Subcutaneous abdominal adipose tissue (tissue), 5 donors: Measurements from ENCODE around the gene UNC13A.

Source experiments
- H3K27ac ChIP-seq: one replicate; pipeline ENCODE4 v1.7.0; 2013; ENCODE audit warnings: low read depth, mild to moderate bottlenecking, inconsistent platforms, low read length, moderate library complexity
- H3K27me3 ChIP-seq, 5 donors: one replicate each; pipeline ENCODE4 v1.7.0; 2013; ENCODE audit warnings: low read length in 5 of 5, inconsistent platforms in 1 of 5; ENCODE audit not compliant: control insufficient read depth in 5 of 5, insufficient read depth in 4 of 5
- H3K36me3 ChIP-seq, 5 donors: one replicate each; pipeline ENCODE4 v1.7.0; 2013; ENCODE audit warnings: low read length in 5 of 5; ENCODE audit not compliant: control insufficient read depth in 5 of 5, insufficient read depth in 5 of 5
- H3K4me1 ChIP-seq, 5 donors: one replicate each; pipeline ENCODE4 v1.7.0; 2013; ENCODE audit warnings: low read length in 5 of 5, mild to moderate bottlenecking in 3 of 5, moderate library complexity in 1 of 5; ENCODE audit not compliant: control insufficient read depth in 5 of 5, insufficient read depth in 5 of 5
- H3K4me3 ChIP-seq, 5 donors: one replicate each; pipeline ENCODE4 v1.7.0; 2013; ENCODE audit warnings: low read length in 5 of 5, low read depth in 1 of 5
- H3K9ac ChIP-seq, 5 donors: one replicate each; pipeline ENCODE4 v1.7.0; 2013; ENCODE audit warnings: low read length in 5 of 5, mild to moderate bottlenecking in 4 of 5, moderate library complexity in 3 of 5
- H3K9me3 ChIP-seq, 5 donors: one replicate each; pipeline ENCODE4 v1.7.0; 2013; ENCODE audit warnings: low read length in 5 of 5; ENCODE audit not compliant: control insufficient read depth in 5 of 5
- donor health status: healthy.
- donor health status: healthy.
- donor health status: healthy.
- donor health status: healthy.
- donor health status: healthy.

The UNC13A gene

DNA sequence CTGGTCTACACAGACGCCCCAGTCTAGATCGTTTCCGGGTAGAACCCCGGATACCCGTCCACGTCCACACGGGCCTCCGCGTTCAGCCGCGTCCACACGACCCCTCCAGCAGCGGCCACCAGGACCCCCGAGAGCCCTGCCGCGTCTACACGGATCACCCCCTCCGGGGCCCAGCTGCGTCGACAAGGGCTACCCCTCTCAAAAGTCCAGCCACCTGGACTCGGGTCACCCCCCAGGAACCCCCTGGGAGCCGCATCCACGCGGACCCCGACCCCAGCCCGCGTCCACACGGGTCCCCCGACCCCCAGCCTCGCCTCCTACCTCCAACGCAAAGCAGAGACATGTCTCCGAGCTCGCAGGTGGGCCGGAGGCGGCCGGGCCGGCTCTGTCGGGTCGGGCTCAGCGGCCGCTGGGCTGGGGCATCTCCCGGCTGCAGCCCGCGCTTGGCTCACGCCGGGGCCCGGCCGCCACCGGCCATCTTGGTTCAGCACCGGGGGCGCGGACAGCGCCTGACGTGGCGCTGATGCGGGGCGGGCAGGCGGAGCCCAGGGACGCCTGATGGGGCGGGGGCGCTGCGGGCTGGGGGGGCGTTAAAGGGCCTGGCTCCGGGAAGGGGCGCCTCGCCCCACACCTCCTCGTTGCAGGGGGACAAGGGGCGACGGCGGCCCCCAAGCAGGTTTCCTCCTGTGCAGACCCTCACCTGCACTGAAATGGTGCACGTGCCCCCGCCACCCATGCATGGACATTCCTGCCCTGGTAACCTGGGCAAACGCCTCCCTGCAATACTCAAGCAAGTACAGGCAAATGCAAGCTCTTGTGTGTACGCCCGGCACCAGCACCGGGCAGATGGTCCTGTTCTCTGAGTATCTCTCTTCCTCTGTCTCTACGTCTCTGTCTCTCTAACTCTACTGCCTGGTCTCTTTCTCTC lies at the start of gene UNC13A:
TSS of gene UNC13A (minus strand) at position 498 of the 928 bp plus-strand sequence. CDS start at position 343, 155 bp downstream.
- Histone ChIP-seq H3K27me3 (peaks cover 14 to 48% (median 37%) of the 10 kb centered on the region in 5 donors), H3K36me3 (no peaks in the 10 kb centered on the region), H3K4me3 (no peak within 1 kb of the TSS), H3K4me1 (peaks cover 0 to 23% (median 12%) of the 10 kb centered on the region in 5 donors), H3K27ac (no peak within 1 kb of the TSS), H3K9me3 (peaks cover 0 to 2% (median 0%) of the 10 kb centered on the region in 5 donors), H3K9ac (no peak within 1 kb of the TSS)

DNA sequence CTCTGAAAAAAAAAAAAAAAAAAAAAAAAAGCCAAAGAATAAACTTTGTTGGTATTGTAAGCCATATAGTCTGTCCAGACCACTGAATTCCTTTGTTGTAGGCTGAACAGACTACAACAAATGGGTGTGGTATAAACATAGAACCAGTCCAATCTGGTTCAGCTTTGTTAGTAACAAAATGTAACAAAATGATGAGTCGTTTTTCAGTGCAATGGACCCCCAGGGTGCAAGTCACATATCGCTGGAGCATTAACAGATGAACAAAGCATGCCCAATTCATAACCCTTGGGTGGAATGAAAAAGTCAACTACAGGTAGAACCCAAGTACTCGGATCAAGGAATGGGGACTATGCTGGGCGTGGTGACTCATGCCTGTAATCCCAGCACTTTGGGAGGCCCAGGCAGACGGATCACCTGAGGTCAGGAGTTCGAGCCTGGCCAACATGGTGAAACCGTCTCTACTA lies 49.6 kb upstream of the UNC13A start:
- H3K9ac ChIP-seq, result no peak overlapping the region

DNA sequence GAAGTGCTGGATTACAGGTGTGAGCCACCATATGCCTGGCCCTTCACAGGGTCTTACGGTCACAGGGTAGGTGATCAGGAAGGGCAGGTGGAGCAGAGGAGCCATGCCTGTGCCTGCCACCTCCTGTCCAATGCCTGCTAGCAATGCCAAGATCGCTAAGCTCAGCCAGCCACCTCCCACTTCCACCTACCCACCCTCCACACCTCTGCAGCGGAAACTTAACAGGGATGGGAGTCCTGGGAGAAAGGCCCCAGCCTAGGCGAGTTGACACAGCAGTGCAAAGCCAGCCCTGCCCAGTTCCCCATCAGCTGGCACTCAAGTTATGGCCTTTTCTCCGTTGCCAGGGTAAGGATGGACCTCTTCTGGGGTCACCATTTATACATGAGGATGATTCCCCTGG lies 47.3 kb upstream of the UNC13A start:
- H3K4me3 ChIP-seq, result no peak overlapping the region
- H3K9me3 ChIP-seq, result no peaks in the 10 kb centered on the region
- H3K27ac ChIP-seq, result no peak overlapping the region
- H3K9ac ChIP-seq, result no peak overlapping the region
- no peaks in the 10 kb centered on the region for H3K27me3 ChIP-seq
- peaks cover 4 to 64% (median 42%) of the 10 kb centered on the region in 5 donors for H3K36me3 ChIP-seq
- H3K4me1 ChIP-seq, result no peaks in the 10 kb centered on the region

More for the DNA sequence above, 49.6 kb upstream of the UNC13A start:
- Histone ChIP-seq H3K4me3 (no peak overlapping the region), H3K36me3 (peaks cover 0 to 45% (median 32%) of the 10 kb centered on the region in 5 donors), H3K9me3 (no peaks in the 10 kb centered on the region), H3K27me3 (no peaks in the 10 kb centered on the region), H3K27ac (no peak overlapping the region), H3K4me1 (no peaks in the 10 kb centered on the region)

DNA sequence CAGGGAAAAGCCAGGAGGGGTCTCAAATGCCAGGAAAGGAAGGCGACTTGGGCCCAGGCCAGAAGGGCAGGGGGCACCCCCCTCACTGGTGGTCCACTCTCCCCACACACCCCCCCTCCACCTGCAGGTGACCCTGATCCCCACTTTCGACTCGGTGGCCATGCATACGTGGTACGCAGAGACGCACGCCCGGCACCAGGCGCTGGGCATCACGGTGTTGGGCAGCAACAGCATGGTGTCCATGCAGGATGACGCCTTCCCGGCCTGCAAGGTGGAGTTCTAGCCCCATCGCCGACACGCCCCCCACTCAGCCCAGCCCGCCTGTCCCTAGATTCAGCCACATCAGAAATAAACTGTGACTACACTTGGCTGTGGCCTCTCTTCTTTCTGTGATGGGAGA lies 46.0 kb upstream of the UNC13A start:
- H3K9ac ChIP-seq, result no peak overlapping the region
- H3K4me1 ChIP-seq, result no peaks in the 10 kb centered on the region
- H3K36me3 ChIP-seq, result peaks cover 4 to 77% (median 52%) of the 10 kb centered on the region in 5 donors
- no peak overlapping the region for H3K27ac ChIP-seq
- no peak overlapping the region for H3K4me3 ChIP-seq
- no peaks in the 10 kb centered on the region for H3K27me3 ChIP-seq
- no peaks in the 10 kb centered on the region for H3K9me3 ChIP-seq

DNA sequence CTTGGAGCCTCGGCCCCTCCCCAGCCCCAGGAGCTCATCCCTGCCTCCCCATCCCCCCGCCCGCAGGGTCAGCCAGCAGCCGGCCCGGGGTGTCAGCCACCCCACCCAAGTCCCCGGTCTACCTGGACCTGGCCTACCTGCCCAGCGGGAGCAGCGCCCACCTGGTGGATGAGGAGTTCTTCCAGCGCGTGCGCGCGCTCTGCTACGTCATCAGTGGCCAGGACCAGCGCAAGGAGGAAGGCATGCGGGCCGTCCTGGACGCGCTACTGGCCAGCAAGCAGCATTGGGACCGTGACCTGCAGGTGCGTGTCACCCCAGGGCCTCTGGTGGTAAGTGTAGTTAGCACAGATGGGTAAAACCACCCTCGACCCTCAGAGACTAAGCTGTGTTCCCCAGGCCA lies 45.0 kb upstream of the UNC13A start:
- H3K4me3 ChIP-seq, result no peak overlapping the region
- no peak overlapping the region for H3K27ac ChIP-seq
- H3K36me3 ChIP-seq, result peaks cover 4 to 86% (median 61%) of the 10 kb centered on the region in 5 donors
- no peaks in the 10 kb centered on the region for H3K9me3 ChIP-seq
- no peak overlapping the region for H3K9ac ChIP-seq
- H3K4me1 ChIP-seq, result no peaks in the 10 kb centered on the region
- H3K27me3 ChIP-seq, result no peaks in the 10 kb centered on the region

DNA sequence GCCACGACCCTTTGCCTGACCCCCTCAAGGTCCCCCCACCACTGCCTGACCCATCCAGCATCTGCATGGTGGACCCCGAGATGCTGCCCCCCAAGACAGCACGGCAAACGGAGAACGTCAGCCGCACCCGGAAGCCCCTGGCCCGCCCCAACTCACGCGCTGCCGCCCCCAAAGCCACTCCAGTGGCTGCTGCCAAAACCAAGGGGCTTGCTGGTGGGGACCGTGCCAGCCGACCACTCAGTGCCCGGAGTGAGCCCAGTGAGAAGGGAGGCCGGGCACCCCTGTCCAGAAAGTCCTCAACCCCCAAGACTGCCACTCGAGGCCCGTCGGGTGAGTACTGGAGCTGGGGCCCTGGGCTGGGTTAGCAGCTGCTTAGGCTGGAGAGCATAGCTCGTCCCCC lies 39.7 kb upstream of the UNC13A start:
- Histone ChIP-seq H3K4me3 (no peak overlapping the region), H3K36me3 (peaks cover 4 to 88% (median 73%) of the 10 kb centered on the region in 5 donors), H3K9me3 (no peaks in the 10 kb centered on the region), H3K27ac (no peak overlapping the region), H3K9ac (no peak overlapping the region), H3K4me1 (peaks cover 0 to 4% (median 3%) of the 10 kb centered on the region in 5 donors), H3K27me3 (no peaks in the 10 kb centered on the region)

DNA sequence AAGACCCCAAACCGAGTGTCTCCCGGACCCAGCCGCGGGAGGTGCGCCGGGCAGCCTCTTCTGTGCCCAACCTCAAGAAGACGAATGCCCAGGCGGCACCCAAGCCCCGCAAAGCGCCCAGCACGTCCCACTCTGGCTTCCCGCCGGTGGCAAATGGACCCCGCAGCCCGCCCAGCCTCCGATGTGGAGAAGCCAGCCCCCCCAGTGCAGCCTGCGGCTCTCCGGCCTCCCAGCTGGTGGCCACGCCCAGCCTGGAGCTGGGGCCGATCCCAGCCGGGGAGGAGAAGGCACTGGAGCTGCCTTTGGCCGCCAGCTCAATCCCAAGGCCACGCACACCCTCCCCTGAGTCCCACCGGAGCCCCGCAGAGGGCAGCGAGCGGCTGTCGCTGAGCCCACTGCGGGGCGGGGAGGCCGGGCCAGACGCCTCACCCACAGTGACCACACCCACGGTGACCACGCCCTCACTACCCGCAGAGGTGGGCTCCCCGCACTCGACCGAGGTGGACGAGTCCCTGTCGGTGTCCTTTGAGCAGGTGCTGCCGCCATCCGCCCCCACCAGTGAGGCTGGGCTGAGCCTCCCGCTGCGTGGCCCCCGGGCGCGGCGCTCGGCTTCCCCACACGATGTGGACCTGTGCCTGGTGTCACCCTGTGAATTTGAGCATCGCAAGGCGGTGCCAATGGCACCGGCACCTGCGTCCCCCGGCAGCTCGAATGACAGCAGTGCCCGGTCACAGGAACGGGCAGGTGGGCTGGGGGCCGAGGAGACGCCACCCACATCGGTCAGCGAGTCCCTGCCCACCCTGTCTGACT lies 39.0 kb upstream of the UNC13A start:
- Histone ChIP-seq H3K9me3 (no peaks in the 10 kb centered on the region), H3K4me3 (no peak overlapping the region), H3K36me3 (peaks cover 4 to 82% (median 66%) of the 10 kb centered on the region in 5 donors), H3K27ac (no peak overlapping the region), H3K27me3 (no peaks in the 10 kb centered on the region), H3K9ac (no peak overlapping the region), H3K4me1 (peaks cover 0 to 11% (median 8%) of the 10 kb centered on the region in 5 donors)

DNA sequence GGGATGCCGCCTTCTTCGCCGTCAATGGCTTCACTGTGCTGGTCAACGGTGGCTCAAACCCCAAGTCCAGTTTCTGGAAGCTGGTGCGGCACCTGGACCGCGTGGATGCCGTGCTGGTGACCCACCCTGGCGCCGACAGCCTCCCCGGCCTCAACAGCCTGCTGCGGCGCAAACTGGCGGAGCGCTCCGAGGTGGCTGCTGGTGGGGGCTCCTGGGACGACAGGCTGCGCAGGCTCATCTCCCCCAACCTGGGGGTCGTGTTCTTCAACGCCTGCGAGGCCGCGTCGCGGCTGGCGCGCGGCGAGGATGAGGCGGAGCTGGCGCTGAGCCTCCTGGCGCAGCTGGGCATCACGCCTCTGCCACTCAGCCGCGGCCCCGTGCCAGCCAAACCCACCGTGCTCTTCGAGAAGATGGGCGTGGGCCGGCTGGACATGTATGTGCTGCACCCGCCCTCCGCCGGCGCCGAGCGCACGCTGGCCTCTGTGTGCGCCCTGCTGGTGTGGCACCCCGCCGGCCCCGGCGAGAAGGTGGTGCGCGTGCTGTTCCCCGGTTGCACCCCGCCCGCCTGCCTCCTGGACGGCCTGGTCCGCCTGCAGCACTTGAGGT lies 38.1 kb upstream of the UNC13A start:
- no peak overlapping the region for H3K9ac ChIP-seq
- H3K4me3 ChIP-seq, result no peak overlapping the region
- no peaks in the 10 kb centered on the region for H3K9me3 ChIP-seq
- no peaks in the 10 kb centered on the region for H3K27me3 ChIP-seq
- no peak overlapping the region for H3K27ac ChIP-seq
- H3K36me3 ChIP-seq, result peaks cover 3 to 77% (median 62%) of the 10 kb centered on the region in 5 donors
- H3K4me1 ChIP-seq, result peaks cover 3 to 20% (median 17%) of the 10 kb centered on the region in 5 donors

DNA sequence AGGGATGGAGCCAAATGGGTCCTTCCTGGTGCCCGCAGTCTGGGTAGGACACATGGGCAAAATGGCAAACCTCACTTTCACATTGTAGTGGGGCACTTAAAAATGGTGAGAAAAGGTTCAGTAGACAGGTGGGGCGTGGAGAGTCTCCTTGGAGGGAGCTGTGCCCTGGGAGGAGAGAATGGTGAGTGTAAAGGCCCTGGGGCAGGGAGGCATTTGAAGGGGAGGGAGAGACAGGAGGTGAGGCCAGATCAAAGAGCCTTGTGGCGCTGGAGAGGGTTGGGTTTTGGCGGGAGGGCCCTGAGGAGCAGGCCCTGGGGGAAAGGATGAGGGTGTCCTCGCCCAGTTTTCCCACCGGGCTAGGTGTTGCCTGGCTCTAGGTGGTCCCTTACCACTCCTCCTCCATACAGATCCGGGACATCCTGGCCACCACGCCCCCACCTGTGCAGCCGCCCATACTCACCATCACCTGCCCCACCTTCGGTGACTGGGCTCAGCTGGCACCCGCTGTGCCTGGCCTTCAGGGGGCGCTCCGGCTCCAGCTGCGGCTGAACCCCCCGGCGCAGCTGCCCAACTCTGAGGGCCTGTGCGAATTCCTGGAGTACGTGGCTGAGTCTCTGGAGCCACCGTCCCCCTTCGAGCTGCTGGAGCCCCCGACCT lies 37.4 kb upstream of the UNC13A start:
- Histone ChIP-seq H3K9me3 (no peaks in the 10 kb centered on the region), H3K9ac (no peak overlapping the region), H3K36me3 (peaks cover 0 to 72% (median 62%) of the 10 kb centered on the region in 5 donors), H3K4me3 (no peak overlapping the region), H3K4me1 (peaks cover 7 to 27% (median 24%) of the 10 kb centered on the region in 5 donors), H3K27ac (no peak overlapping the region), H3K27me3 (no peaks in the 10 kb centered on the region)
